AG04450 (cell line): Measurements from ENCODE around the gene TCFL5. TPM values are rescaled to one million over a fixed set of nuclear protein-coding genes. Genes with fewer than 3 reads are reported as not detected.

Source experiments
- CTCF ChIA-PET: fragments of 300-600, 350-600 bp; formaldehyde crosslinking; extraction: SDS; loops from one replicate; lab custom pipeline; 2022; ENCODE audit warnings: antibody characterized with exemption, inconsistent platforms; lab: Charles Lee
- POLR2A ChIA-PET: fragments of 350-600 bp; formaldehyde crosslinking; extraction: SDS; loops from one replicate; lab custom pipeline; 2021; ENCODE audit warnings: antibody characterized with exemption, inconsistent platforms; lab: Yijun Ruan, JAX
- DNase-seq: peaks from one replicate; pipeline ENCODE4 v3.0.0-alpha.2; 2011; ENCODE audit warnings: low read depth, low spot score
- H3K27ac ChIP-seq: one replicate; pipeline ENCODE4 v1.5.1; 2012; ENCODE audit warnings: low read depth, low read length, control low read depth
- H3K27me3 ChIP-seq: one replicate; pipeline ENCODE4 v1.6.0; 2012; ENCODE audit warnings: low read length; ENCODE audit not compliant: control insufficient read depth, insufficient read depth
- H3K4me3 ChIP-seq: 2 replicates; pipeline ENCODE4 v1.5.1; 2011; ENCODE audit warnings: mild to moderate bottlenecking, low read depth, low read length, control low read depth
- H3K9me3 ChIP-seq: 2 replicates; pipeline ENCODE4 v1.5.1; 2012; ENCODE audit warnings: low read length; ENCODE audit not compliant: control insufficient read depth, insufficient read depth
- polyA plus RNA-seq: library from polyadenylated mRNA; depleted of rRNA; stranded (reverse); fragments of >200 nt; gene quantifications from 2 replicates; pipeline ENCODE4 v1.2.3, GENCODE V29; 2011
- TF ChIP-seq, protein P1 (sequence below): IDR thresholded peaks from 2 replicates; pipeline ENCODE4 v1.5.1; 2011; ENCODE audit warnings: low read depth, low read length, control low read depth, inconsistent platforms

Gene TCFL5
- polyA plus RNA-seq, 1 experiment = 9.9 TPM

DNA sequence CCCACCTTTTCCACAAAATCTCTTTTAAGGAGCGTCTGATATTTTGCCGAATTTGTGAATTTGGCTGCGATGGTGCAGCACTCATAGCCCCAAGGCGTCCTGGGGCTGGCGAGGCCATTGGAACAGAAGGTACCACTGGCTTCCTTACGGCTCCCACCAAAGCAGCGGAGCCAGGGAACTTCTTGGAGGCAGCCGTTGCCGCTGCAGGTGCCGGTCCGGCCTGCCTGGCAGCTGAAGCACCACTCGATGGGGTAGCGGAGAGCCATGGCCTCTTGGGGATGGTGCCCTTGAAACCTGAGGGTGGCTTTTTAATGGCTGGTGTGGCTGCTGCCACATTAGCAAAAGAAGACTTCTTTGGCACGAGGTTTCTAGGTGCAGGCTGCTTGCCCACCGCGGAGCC lies 34.9 kb upstream of the TCFL5 start:
- Histone ChIP-seq H3K27me3 (no peaks in the 10 kb centered on the region), H3K4me3 (no peak overlapping the region), H3K9me3 (no peaks in the 10 kb centered on the region), H3K27ac (no peak overlapping the region)
- TF ChIP-seq, protein P1, sequence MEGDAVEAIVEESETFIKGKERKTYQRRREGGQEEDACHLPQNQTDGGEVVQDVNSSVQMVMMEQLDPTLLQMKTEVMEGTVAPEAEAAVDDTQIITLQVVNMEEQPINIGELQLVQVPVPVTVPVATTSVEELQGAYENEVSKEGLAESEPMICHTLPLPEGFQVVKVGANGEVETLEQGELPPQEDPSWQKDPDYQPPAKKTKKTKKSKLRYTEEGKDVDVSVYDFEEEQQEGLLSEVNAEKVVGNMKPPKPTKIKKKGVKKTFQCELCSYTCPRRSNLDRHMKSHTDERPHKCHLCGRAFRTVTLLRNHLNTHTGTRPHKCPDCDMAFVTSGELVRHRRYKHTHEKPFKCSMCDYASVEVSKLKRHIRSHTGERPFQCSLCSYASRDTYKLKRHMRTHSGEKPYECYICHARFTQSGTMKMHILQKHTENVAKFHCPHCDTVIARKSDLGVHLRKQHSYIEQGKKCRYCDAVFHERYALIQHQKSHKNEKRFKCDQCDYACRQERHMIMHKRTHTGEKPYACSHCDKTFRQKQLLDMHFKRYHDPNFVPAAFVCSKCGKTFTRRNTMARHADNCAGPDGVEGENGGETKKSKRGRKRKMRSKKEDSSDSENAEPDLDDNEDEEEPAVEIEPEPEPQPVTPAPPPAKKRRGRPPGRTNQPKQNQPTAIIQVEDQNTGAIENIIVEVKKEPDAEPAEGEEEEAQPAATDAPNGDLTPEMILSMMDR = no peak
- POLR2A ChIA-PET = no interaction called here
- CTCF ChIA-PET = no interaction called here
- no peak for DNase-seq

DNA sequence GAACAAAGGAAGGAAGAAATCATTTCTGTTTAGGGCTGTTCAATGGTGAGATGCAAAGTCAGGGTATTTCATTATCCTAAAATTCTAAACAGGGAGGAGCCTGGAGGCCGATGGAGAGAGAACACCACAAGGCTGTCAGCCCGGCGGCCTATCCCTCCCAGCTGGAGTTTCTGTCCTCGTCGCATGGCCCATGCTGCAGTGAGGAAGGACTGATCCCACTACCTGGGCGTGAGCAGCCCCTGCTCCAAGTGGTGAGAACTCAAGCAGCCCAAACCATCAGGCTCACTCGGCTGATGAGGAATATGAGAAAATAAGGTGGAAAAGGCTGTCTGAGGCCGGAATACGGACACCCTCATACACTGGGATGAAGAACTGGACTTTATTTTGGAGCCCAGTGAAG lies 33.9 kb upstream of the TCFL5 start:
- H3K27me3 ChIP-seq = no peaks in the 10 kb centered on the region
- H3K27ac ChIP-seq = no peak overlapping the region
- H3K4me3 ChIP-seq = no peak overlapping the region
- POLR2A ChIA-PET = no interaction called here
- CTCF ChIA-PET = interaction anchor here (1.8 kb wide), 1 partner anchor 114 kb away, joined by 4 read pairs; no protein-coding TSS in a partner anchor
- TF ChIP-seq, protein P1 = no peak
- no peaks in the 10 kb centered on the region for H3K9me3 ChIP-seq
- DNase-seq = no peak

DNA sequence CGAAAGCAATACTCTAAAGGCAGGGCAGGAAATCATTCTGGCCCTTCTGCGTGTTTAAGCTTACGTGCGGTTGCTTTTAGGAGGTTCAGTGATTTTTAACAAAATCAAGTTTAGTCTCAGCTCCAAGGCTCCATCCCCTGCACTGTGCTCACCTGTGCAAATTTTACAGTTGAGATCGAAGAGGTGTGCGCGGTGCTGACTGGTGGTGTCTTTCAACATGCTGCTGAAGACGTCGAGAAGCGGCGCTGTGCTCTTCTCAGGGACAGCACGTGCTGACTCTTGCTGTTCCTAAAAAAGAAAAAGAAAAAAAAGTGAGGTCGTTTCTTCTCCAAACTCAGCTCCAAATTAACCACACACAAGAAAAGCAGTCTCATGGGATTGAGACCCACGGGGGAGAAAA lies 32.6 kb upstream of the TCFL5 start:
- ChIA-PET CTCF (interaction anchor here (0.8 to 1.9 kb wide), 4 partner anchors 9 to 115 kb away, joined by 3 to 4 read pairs (median 4); no protein-coding TSS in a partner anchor), POLR2A (no interaction called here)

DNA sequence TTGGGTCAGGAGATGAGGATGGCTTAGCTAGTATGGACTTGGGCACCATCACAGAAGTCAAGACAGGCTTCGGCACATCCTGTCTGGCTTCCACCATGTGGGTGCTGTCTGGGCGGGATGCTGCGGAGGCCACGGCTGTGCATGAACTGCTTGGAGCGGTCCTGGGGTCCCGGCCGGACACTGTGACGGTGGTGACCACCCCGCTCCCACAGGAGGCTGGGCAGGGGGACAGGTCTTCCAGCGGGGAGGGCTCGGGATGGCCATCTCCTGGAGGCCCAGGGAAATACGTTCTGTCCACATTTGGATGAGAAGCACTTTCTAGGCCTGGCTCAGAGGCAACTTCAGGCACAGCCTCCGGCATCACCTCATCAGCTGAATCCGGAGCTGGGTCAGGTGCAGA lies 32.1 kb upstream of the TCFL5 start:
- CTCF ChIA-PET = interaction anchor here (1.5 to 1.9 kb wide), 3 partner anchors 10 to 116 kb away, joined by 3 to 4 read pairs (median 4); no protein-coding TSS in a partner anchor

More for the DNA sequence above, 32.6 kb upstream of the TCFL5 start:
- no peak for DNase-seq
- Histone ChIP-seq H3K27me3 (no peaks in the 10 kb centered on the region), H3K9me3 (no peaks in the 10 kb centered on the region), H3K4me3 (no peak overlapping the region), H3K27ac (no peak overlapping the region)
- TF ChIP-seq, protein P1 = no peak

More for the DNA sequence above, 32.1 kb upstream of the TCFL5 start:
- H3K9me3 ChIP-seq = no peaks in the 10 kb centered on the region
- no peak for DNase-seq
- POLR2A ChIA-PET = no interaction called here
- no peak overlapping the region for H3K4me3 ChIP-seq
- no peaks in the 10 kb centered on the region for H3K27me3 ChIP-seq
- no peak overlapping the region for H3K27ac ChIP-seq
- TF ChIP-seq, protein P1 = no peak
